ENCODE results near the gene FAM117A. TPM values are rescaled to one million over a fixed set of nuclear protein-coding genes. Genes with fewer than 3 reads are reported as not detected.

The FAM117A gene
- total RNA-seq, 1 experiment from 2014 or later: 10.1 TPM

GRCh38 chr17:49730785-49731434 lies 33.0 kb downstream of the FAM117A start:
- H3K36me3 ChIP-seq (ENCODE audit: insufficient read depth, low read length, poor library complexity, severe bottlenecking): no peaks in the 10 kb centered on the region

GRCh38 chr17:49730078-49730784 lies 33.7 kb downstream of the FAM117A start:
- ChIA-PET POLR2A (ENCODE audit: low non-redundant PET) (no interaction called here), CTCF (no interaction called here)
- intact Hi-C loops (cut with micrococcal nuclease; ENCODE audit: unreplicated experiment): no loop called here

More at GRCh38 chr17:49730785-49731434, 33.0 kb downstream of the FAM117A start:
- Histone ChIP-seq H3K4me3 (ENCODE audit: low read depth, low read length, poor library complexity, severe bottlenecking) (no peak overlapping the region), H3K9me3 (ENCODE audit: low read depth, low read length, poor library complexity, severe bottlenecking) (no peaks in the 10 kb centered on the region), H3K4me1 (ENCODE audit: insufficient read depth, low read length, poor library complexity, severe bottlenecking) (no peaks in the 10 kb centered on the region), H3K27me3 (replicated peaks; ENCODE audit: insufficient read depth, low read depth, low read length, poor library complexity) (no peaks in the 10 kb centered on the region), H3K27ac (ENCODE audit: low read depth, low read length, poor library complexity, severe bottlenecking) (no peak overlapping the region)
- TF ChIP-seq, protein P1, sequence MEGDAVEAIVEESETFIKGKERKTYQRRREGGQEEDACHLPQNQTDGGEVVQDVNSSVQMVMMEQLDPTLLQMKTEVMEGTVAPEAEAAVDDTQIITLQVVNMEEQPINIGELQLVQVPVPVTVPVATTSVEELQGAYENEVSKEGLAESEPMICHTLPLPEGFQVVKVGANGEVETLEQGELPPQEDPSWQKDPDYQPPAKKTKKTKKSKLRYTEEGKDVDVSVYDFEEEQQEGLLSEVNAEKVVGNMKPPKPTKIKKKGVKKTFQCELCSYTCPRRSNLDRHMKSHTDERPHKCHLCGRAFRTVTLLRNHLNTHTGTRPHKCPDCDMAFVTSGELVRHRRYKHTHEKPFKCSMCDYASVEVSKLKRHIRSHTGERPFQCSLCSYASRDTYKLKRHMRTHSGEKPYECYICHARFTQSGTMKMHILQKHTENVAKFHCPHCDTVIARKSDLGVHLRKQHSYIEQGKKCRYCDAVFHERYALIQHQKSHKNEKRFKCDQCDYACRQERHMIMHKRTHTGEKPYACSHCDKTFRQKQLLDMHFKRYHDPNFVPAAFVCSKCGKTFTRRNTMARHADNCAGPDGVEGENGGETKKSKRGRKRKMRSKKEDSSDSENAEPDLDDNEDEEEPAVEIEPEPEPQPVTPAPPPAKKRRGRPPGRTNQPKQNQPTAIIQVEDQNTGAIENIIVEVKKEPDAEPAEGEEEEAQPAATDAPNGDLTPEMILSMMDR (conservative IDR thresholded peaks at IDR 0.05; ENCODE audit: low read depth, low read length): no peak
- no peak for TF ChIP-seq EZH2 (IDR thresholded peaks at IDR 0.05; ENCODE audit: borderline replicate concordance, low read depth, low read length, poor library complexity, severe bottlenecking)
- BruUV-seq (replicated peaks): no TSS peak
- DNase-seq (ENCODE audit: low spot score): no peak
- CTCF ChIA-PET: no interaction called here
- POLR2A ChIA-PET (ENCODE audit: low non-redundant PET): no interaction called here
- intact Hi-C loops (cut with micrococcal nuclease; ENCODE audit: unreplicated experiment): no loop called here

DNA sequence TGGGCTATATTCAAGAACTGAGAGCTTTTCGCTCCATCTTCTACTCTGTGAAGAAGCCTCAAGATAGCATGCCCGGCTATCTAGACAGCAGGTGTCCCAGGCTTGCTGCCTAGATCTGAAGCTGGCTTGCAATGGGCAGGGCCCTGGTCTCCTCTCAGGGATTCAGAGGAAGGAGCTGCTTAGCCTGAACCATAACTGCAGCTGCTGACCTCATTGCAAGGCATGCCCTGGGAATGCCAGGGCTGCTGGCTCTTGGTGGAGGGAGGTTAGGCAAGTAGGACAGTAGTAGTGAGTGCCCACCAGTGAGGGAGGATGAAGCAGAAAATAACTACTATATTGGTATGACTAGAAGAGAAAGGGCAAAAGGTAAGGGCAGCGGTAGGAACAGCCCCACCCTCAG lies 34.9 kb downstream of the FAM117A start:
- ChIA-PET CTCF (no interaction called here), POLR2A (ENCODE audit: low non-redundant PET) (no interaction called here)
- H3K27ac ChIP-seq (ENCODE audit: low read depth, low read length, poor library complexity, severe bottlenecking): no peak overlapping the region
- no peaks in the 10 kb centered on the region for H3K36me3 ChIP-seq (ENCODE audit: insufficient read depth, low read length, poor library complexity, severe bottlenecking)
- DNase-seq (ENCODE audit: low spot score): no peak
- no peak for TF ChIP-seq EZH2 (IDR thresholded peaks at IDR 0.05; ENCODE audit: borderline replicate concordance, low read depth, low read length, poor library complexity, severe bottlenecking)
- TF ChIP-seq, protein P1 (conservative IDR thresholded peaks at IDR 0.05; ENCODE audit: low read depth, low read length): no peak
- intact Hi-C loops (cut with micrococcal nuclease; ENCODE audit: unreplicated experiment): no loop called here
- H3K27me3 ChIP-seq (replicated peaks; ENCODE audit: insufficient read depth, low read depth, low read length, poor library complexity): no peaks in the 10 kb centered on the region
- no peak overlapping the region for H3K4me3 ChIP-seq (ENCODE audit: low read depth, low read length, poor library complexity, severe bottlenecking)
- H3K4me1 ChIP-seq (ENCODE audit: insufficient read depth, low read length, poor library complexity, severe bottlenecking): no peaks in the 10 kb centered on the region
- BruUV-seq (replicated peaks): no TSS peak
- H3K9me3 ChIP-seq (ENCODE audit: low read depth, low read length, poor library complexity, severe bottlenecking): no peaks in the 10 kb centered on the region

More at GRCh38 chr17:49730078-49730784, 33.7 kb downstream of the FAM117A start:
- BruUV-seq (replicated peaks): no TSS peak
- no peaks in the 10 kb centered on the region for H3K36me3 ChIP-seq (ENCODE audit: insufficient read depth, low read length, poor library complexity, severe bottlenecking)
- DNase-seq (ENCODE audit: low spot score): no peak
- H3K27ac ChIP-seq (ENCODE audit: low read depth, low read length, poor library complexity, severe bottlenecking): no peak overlapping the region
- no peak overlapping the region for H3K4me3 ChIP-seq (ENCODE audit: low read depth, low read length, poor library complexity, severe bottlenecking)
- H3K4me1 ChIP-seq (ENCODE audit: insufficient read depth, low read length, poor library complexity, severe bottlenecking): no peaks in the 10 kb centered on the region
- TF ChIP-seq EZH2 (IDR thresholded peaks at IDR 0.05; ENCODE audit: borderline replicate concordance, low read depth, low read length, poor library complexity, severe bottlenecking): no peak
- TF ChIP-seq, protein P1 (conservative IDR thresholded peaks at IDR 0.05; ENCODE audit: low read depth, low read length): no peak
- H3K9me3 ChIP-seq (ENCODE audit: low read depth, low read length, poor library complexity, severe bottlenecking): no peaks in the 10 kb centered on the region
- no peaks in the 10 kb centered on the region for H3K27me3 ChIP-seq (replicated peaks; ENCODE audit: insufficient read depth, low read depth, low read length, poor library complexity)
